Measurements from ENCODE around the gene MAPK13.

GRCh38 chr6:36098253-36098919 lies 31.9 kb upstream of the MAPK13 start:
- no peak for TF ChIP-seq CTCF (IDR thresholded peaks at IDR 0.05; ENCODE audit: poor library complexity, severe bottlenecking)
- TF ChIP-seq EP300 (conservative IDR thresholded peaks at IDR 0.05; ENCODE audit: poor library complexity, severe bottlenecking): no peak
- no peak for TF ChIP-seq POLR2AphosphoS5 (IDR thresholded peaks at IDR 0.05)
- TF ChIP-seq RAD21 (conservative IDR thresholded peaks at IDR 0.05): no peak
